Measurements from ENCODE around the gene TJAP1. TPM values are rescaled to one million over a fixed set of nuclear protein-coding genes. Genes with fewer than 3 reads are reported as not detected.
"Not testable (repeated sequence)": the region's sequence is repeated elsewhere in the genome, so short reads cannot be mapped to it uniquely, and the experiment has no call there.

Gene TJAP1
- total RNA-seq, 1 experiment from 2014 or later: 9.9 TPM

GRCh38 chr6:43524483-43524961, 47.2 kb downstream of the TJAP1 start:
- no peak for DNase-seq (ENCODE audit: low spot score)

DNA sequence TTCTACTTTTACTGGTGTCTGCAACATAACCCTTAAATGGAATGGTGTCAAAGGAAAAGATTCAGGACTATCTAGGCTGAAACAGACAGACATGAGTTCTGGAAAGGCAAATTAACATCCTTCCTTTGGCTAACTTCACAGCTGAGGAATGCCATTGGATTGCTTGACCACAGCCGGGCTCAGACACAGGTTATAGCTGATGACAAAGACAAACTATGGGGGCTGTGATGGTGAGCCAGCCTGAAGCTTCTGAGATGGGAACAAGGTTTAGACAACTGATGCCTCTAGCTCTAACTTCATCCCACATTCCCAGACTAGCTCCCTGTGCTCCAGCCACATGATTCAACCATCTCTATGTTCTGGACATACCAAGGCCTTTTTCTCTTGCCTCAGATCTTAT, 54.8 kb downstream of the TJAP1 start:
- no peak for DNase-seq (ENCODE audit: low spot score)

DNA sequence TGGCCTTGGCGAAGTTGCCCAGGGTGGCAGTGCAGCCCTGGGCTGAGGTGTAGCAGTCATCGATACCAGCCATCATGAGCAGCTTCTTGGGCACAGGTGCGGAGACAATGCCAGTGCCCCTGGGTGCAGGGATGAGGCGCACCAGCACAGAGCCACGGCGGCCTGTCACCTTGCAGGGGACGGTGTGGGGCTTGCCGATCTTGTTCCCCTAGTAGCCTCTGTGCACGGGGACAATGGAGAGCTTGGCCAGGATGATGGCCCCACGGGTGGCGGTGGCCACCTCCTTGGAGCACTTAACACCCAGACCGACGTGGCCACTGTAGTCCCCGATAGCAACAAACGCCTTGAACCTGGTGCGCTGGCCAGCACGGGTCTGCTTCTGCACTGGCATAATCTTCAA, 61.6 kb downstream of the TJAP1 start:
- DNase-seq (ENCODE audit: low spot score): not testable (repeated sequence)

- not testable (repeated sequence) for DNase-seq (ENCODE audit: low spot score)
Observed at GRCh38 chr6:43539409-43539808, 62.0 kb downstream of the TJAP1 start.

DNA sequence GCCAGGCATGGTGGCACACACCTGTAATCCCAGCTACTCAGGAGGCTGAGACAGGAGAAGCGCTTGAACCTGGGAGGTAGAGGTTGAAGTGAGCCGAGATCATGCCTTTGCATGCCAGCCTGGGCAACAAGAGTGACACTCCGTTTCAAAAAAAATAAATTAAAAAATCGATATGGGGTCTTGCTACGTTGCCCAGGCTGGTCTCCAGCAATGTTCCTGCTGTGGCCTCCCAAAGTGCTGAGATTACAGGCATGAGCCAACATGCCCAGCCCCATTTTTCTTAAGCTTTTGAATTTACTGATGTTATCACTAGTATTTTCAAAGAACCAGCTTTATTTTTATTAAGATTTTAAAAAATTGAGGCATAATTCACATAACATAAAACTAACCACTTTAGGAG, 63.1 kb downstream of the TJAP1 start:
- no peak for DNase-seq (ENCODE audit: low spot score)

GRCh38 chr6:43541774-43542471, 64.6 kb downstream of the TJAP1 start:
- no peak for DNase-seq (ENCODE audit: low spot score)

- DNase-seq (ENCODE audit: low spot score): no peak
Observed at GRCh38 chr6:43544461-43544860, 67.1 kb downstream of the TJAP1 start.

GRCh38 chr6:43547222-43547621, 69.9 kb downstream of the TJAP1 start:
- DNase-seq (ENCODE audit: low spot score): no peak

Other genes starting within 250 kb of the TJAP1 start
- 110 and 147 TPM in 2 replicates for gene DNPH1, start 248.1 kb upstream of the TJAP1 start, total RNA-seq (2014; rRNA removed; shearing (Covaris generic))
- not detected in 2 replicates for gene TTBK1, start 234.1 kb upstream of the TJAP1 start, total RNA-seq (2014; rRNA removed; shearing (Covaris generic))
- gene SLC22A7, start 179.3 kb upstream of the TJAP1 start, total RNA-seq (2014; rRNA removed; shearing (Covaris generic)): not detected in 2 replicates
- not detected in 2 replicates for gene CRIP3, start 168.7 kb upstream of the TJAP1 start, total RNA-seq (2014; rRNA removed; shearing (Covaris generic))
- gene ZNF318, start 107.9 kb upstream of the TJAP1 start, total RNA-seq (2014; rRNA removed; shearing (Covaris generic)): 4.7 and 7.5 TPM in 2 replicates
- 6.9 and 11.7 TPM in 2 replicates for gene ABCC10, start 50.0 kb upstream of the TJAP1 start, total RNA-seq (2014; rRNA removed; shearing (Covaris generic))
- 12.6 and 13.7 TPM in 2 replicates for gene DLK2, start 22.0 kb upstream of the TJAP1 start, total RNA-seq (2014; rRNA removed; shearing (Covaris generic))
- gene LRRC73, start 32.8 kb downstream of the TJAP1 start, total RNA-seq (2014; rRNA removed; shearing (Covaris generic)): 1.0 and 1.8 TPM in 2 replicates
- gene YIPF3, start 39.4 kb downstream of the TJAP1 start, total RNA-seq (2014; rRNA removed; shearing (Covaris generic)): 188 and 210 TPM in 2 replicates
- 63.8 and 77.5 TPM in 2 replicates for gene POLR1C, start 39.5 kb downstream of the TJAP1 start, total RNA-seq (2014; rRNA removed; shearing (Covaris generic))
- gene XPO5, start 98.5 kb downstream of the TJAP1 start, total RNA-seq (2014; rRNA removed; shearing (Covaris generic)): 35.3 and 36.1 TPM in 2 replicates
- gene POLH, start 98.6 kb downstream of the TJAP1 start, total RNA-seq (2014; rRNA removed; shearing (Covaris generic)): 10.3 and 15.9 TPM in 2 replicates
- gene GTPBP2, start 151.7 kb downstream of the TJAP1 start, total RNA-seq (2014; rRNA removed; shearing (Covaris generic)): 51.4 and 52.9 TPM in 2 replicates
- 75.9 and 83.8 TPM in 2 replicates for gene MAD2L1BP, start 158.3 kb downstream of the TJAP1 start, total RNA-seq (2014; rRNA removed; shearing (Covaris generic))
- gene RSPH9, start 167.5 kb downstream of the TJAP1 start, total RNA-seq (2014; rRNA removed; shearing (Covaris generic)): not detected in 2 replicates
- 73.4 and 84.5 TPM in 2 replicates for gene MRPS18A, start 210.2 kb downstream of the TJAP1 start, total RNA-seq (2014; rRNA removed; shearing (Covaris generic))